HG02852 (cell line): ENCODE results near the gene TUSC2.

ENCODE experiments used
- ATAC-seq: cut with Tn5 transposase; IDR thresholded peaks from one replicate; pipeline ENCODE4 v1.9.1; 2021; ENCODE audit warnings: mild to moderate bottlenecking, moderate library complexity; ENCODE audit not compliant: unreplicated experiment

The TUSC2 gene

GRCh38 chr3:50275996-50276761, 51.8 kb downstream of the TUSC2 start:
- no peak for ATAC-seq

DNA sequence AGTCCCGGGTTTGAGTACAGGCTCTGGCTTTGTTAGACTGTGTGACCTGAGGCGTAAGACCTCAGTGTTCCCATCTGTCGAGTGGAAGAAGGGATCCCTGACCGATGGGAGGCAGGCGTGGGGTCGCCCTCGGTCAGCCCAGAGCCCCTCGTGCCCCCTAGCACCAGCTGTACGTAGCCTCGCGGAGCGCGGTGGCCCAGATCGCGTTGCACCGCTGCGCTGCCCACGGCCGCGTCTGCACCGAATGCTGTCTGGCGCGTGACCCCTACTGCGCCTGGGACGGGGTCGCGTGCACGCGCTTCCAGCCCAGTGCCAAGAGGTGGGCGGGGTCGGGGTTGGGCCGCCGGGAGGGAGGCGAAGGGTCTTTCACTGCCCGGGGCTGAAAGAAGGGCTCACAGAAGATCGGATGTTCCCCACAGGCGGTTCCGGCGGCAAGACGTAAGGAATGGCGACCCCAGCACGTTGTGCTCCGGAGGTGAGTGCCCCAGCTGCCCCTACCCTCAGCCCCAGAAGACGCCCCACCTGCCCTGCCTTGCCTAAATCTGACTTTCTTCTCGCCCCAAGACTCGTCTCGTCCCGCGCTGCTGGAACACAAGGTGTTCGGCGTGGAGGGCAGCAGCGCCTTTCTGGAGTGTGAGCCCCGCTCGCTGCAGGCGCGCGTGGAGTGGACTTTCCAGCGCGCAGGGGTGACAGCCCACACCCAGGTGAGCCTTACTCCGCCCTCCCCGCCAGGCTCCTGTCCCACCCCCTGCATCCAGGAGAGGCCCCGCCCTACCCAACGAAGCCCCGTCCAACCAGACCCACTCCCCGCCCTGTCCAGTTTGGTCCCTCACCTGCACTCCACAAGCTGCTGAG, 52.7 kb downstream of the TUSC2 start:
- no peak for ATAC-seq
